ENCODE measurements around the gene MLXIP. TPM values are rescaled to one million over a fixed set of nuclear protein-coding genes. Genes with fewer than 3 reads are reported as not detected.

The MLXIP gene
- total and polyA plus RNA-seq, 2 donors from 2014 or later, result 10.9 to 67.6 TPM

- H3K27me3 ChIP-seq (ENCODE audit: control insufficient read depth, insufficient read depth, low read length), result no peaks in the 10 kb centered on the region
- no peak overlapping the region for H3K27ac ChIP-seq (ENCODE audit: low read depth in 2 of 2, low read length in 2 of 2)
- FAIRE-seq (no peak), DNase-seq (no peak)
- intact Hi-C loops (cut with DNase I), result no loop called here
- H3K36me3 ChIP-seq (ENCODE audit: control insufficient read depth in 2 of 3, insufficient read depth in 3 of 3, low read length in 3 of 3), result no peaks in the 10 kb centered on the region
- no peak for TF ChIP-seq CTCF (IDR thresholded peaks at IDR 0.05; ENCODE audit: borderline replicate concordance, extremely low read depth, insufficient read depth)
- H3K4me3 ChIP-seq (ENCODE audit: low read length in 3 of 3), result no peak overlapping the region
- no peak overlapping the region for H3K9ac ChIP-seq (ENCODE audit: low read length in 3 of 3)
- no peaks in the 10 kb centered on the region for H3K9me3 ChIP-seq (ENCODE audit: control insufficient read depth in 2 of 3, insufficient read depth in 1 of 3, low read length in 3 of 3)
- H3K4me1 ChIP-seq (ENCODE audit: control insufficient read depth in 2 of 3, insufficient read depth in 2 of 3, low read depth in 1 of 3, low read length in 3 of 3), result peaks cover 0 to 21% (median 4%) of the 10 kb centered on the region in 3 donors
Observed at GRCh38 chr12:122076743-122077495, 1.6 kb upstream of the MLXIP start.

GRCh38 chr12:122079033-122079531 lies 526 bp downstream of the MLXIP start:
- no peak for TF ChIP-seq CTCF (IDR thresholded peaks at IDR 0.05; ENCODE audit: borderline replicate concordance, extremely low read depth, insufficient read depth)
- peak overlapping the region; percentile 78 to 94 (median 83) for H3K4me3 ChIP-seq (ENCODE audit: low read length in 3 of 3)
- H3K4me1 ChIP-seq (ENCODE audit: control insufficient read depth in 2 of 3, insufficient read depth in 2 of 3, low read depth in 1 of 3, low read length in 3 of 3), result peaks cover 0 to 28% (median 14%) of the 10 kb centered on the region in 3 donors
- H3K36me3 ChIP-seq (ENCODE audit: control insufficient read depth in 2 of 3, insufficient read depth in 3 of 3, low read length in 3 of 3), result peaks cover 0 to 2% (median 0%) of the 10 kb centered on the region in 3 donors
- DNase-seq (peak in 4 of 5 donors; percentile 22 to 86 (median 62)), FAIRE-seq (no peak)
- H3K27me3 ChIP-seq (ENCODE audit: control insufficient read depth, insufficient read depth, low read length), result no peaks in the 10 kb centered on the region
- H3K9ac ChIP-seq (ENCODE audit: low read length in 3 of 3), result peak overlapping the region; percentile 46 to 93 (median 89)
- intact Hi-C loops (cut with DNase I), result no loop called here
- H3K9me3 ChIP-seq (ENCODE audit: control insufficient read depth in 2 of 3, insufficient read depth in 1 of 3, low read length in 3 of 3), result no peaks in the 10 kb centered on the region
- peak overlapping the region; percentile 59 to 68 for H3K27ac ChIP-seq (ENCODE audit: low read depth in 2 of 2, low read length in 2 of 2)

- H3K4me1 ChIP-seq (ENCODE audit: control insufficient read depth in 2 of 3, insufficient read depth in 2 of 3, low read depth in 1 of 3, low read length in 3 of 3), result peaks cover 0 to 28% (median 14%) of the 10 kb centered on the region in 3 donors
- no peak for TF ChIP-seq CTCF (IDR thresholded peaks at IDR 0.05; ENCODE audit: borderline replicate concordance, extremely low read depth, insufficient read depth)
- peaks cover 0 to 2% (median 0%) of the 10 kb centered on the region in 3 donors for H3K36me3 ChIP-seq (ENCODE audit: control insufficient read depth in 2 of 3, insufficient read depth in 3 of 3, low read length in 3 of 3)
- FAIRE-seq (no peak), DNase-seq (peak in 1 of 5 donors; percentile 35)
- peak overlapping the region; percentile 46 to 93 (median 89) for H3K9ac ChIP-seq (ENCODE audit: low read length in 3 of 3)
- intact Hi-C loops (cut with DNase I), result no loop called here
- H3K9me3 ChIP-seq (ENCODE audit: control insufficient read depth in 2 of 3, insufficient read depth in 1 of 3, low read length in 3 of 3), result no peaks in the 10 kb centered on the region
- H3K4me3 ChIP-seq (ENCODE audit: low read length in 3 of 3), result peak overlapping the region; percentile 78 to 94 (median 83)
- H3K27me3 ChIP-seq (ENCODE audit: control insufficient read depth, insufficient read depth, low read length), result no peaks in the 10 kb centered on the region
- peak overlapping the region; percentile 59 to 68 for H3K27ac ChIP-seq (ENCODE audit: low read depth in 2 of 2, low read length in 2 of 2)
Observed at GRCh38 chr12:122079532-122080081, 1.1 kb downstream of the MLXIP start.
